ENCODE results near the gene CWC25. TPM values are rescaled to one million over a fixed set of nuclear protein-coding genes. Genes with fewer than 3 reads are reported as not detected.

Gene CWC25
- polyA plus RNA-seq, 1 donor (not counting 4 experiments of a cell fraction or from before 2014, with no cell fraction given) = 14.9 TPM

DNA sequence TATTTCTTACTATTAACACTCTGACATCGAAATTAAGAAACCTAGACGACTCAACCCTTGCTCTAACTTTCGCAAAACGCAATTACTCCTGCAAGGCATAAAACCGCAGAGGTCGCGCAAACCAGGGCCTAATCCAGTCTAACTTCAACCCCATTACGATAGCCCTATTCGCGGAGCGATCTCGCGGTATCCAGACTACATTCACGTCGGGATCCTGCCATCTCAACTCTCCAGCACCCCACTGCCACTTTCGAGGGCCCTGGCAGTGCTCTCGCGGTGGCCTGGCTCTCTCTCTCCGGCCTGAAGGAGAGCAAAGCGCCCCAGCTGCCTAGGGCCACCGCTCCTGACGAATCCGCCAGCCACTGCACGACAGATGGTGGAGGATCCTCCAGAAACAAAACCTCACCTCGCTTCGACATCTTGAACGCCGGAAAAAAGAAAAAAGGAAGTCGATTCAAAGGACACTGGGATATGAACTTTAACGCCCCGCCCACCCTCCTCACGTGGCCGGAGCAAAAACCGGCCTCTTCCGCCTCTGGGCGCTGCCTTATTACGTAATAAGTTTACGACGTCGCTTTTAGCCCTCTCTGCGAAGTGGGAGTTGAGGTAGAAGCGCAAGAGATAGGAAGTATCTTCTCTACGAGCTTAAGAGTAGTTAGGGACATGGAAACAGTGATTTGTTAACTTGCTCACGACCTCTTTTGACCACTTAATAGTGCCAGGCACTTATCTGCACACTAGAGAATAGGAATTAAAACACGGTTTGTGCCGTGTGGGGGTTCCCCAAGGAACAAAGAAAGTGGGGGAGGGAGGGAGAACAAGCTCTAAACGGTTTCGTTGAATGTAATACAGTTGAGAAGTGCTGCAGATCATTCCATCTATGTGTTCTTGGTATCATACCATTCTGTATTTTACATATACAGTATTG is 28.4 kb upstream of the CWC25 start, which contains the start of gene RPL23:
RPL23 (minus strand) TSS at position 430 of the 928 bp plus-strand sequence; CDS start at position 419, 11 bp downstream.
- H3K36me3 ChIP-seq (ENCODE audit: control insufficient read depth in 2 of 2, extremely low read depth in 1 of 2, insufficient read depth in 2 of 2, low read length in 2 of 2) = peaks cover 16 to 39% of the 10 kb centered on the region in 2 experiments
- DNase-seq (ENCODE audit: low read depth, low spot score) (no peak), FAIRE-seq (no peak)
- peaks cover 3% of the 10 kb centered on the region for H3K9me1 ChIP-seq (ENCODE audit: control insufficient read depth, extremely low read depth, insufficient read depth, low read length)
- dilution Hi-C loops (cut with MboI; ENCODE audit: extremely low pct_ligation_motif_present, low sequenced_read_pairs) = no loop called here
- H4K20me1 ChIP-seq (ENCODE audit: control insufficient read depth, extremely low read depth, insufficient read depth, low read length) = peaks cover 36% of the 10 kb centered on the region
- peak within 1 kb of the TSS; percentile 87 for H3K4me2 ChIP-seq (ENCODE audit: control insufficient read depth, extremely low read depth, insufficient read depth, low read depth, low read length)
- H3K4me1 ChIP-seq (ENCODE audit: control insufficient read depth, extremely low read depth, insufficient read depth, low read length) = peaks cover 31% of the 10 kb centered on the region
- no peaks in the 10 kb centered on the region for H3K27me3 ChIP-seq (ENCODE audit: control insufficient read depth, extremely low read depth, insufficient read depth, low read length)
- no peaks in the 10 kb centered on the region for H3K9me3 ChIP-seq (ENCODE audit: control insufficient read depth, low read depth, low read length)
- TF ChIP-seq EZH2 (IDR thresholded peaks at IDR 0.05; ENCODE audit: low read length) = no peak
- TF ChIP-seq, protein P1, sequence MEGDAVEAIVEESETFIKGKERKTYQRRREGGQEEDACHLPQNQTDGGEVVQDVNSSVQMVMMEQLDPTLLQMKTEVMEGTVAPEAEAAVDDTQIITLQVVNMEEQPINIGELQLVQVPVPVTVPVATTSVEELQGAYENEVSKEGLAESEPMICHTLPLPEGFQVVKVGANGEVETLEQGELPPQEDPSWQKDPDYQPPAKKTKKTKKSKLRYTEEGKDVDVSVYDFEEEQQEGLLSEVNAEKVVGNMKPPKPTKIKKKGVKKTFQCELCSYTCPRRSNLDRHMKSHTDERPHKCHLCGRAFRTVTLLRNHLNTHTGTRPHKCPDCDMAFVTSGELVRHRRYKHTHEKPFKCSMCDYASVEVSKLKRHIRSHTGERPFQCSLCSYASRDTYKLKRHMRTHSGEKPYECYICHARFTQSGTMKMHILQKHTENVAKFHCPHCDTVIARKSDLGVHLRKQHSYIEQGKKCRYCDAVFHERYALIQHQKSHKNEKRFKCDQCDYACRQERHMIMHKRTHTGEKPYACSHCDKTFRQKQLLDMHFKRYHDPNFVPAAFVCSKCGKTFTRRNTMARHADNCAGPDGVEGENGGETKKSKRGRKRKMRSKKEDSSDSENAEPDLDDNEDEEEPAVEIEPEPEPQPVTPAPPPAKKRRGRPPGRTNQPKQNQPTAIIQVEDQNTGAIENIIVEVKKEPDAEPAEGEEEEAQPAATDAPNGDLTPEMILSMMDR (optimal IDR thresholded peaks at IDR 0.05 in 1 of 3, IDR thresholded peaks at IDR 0.05 in 1 of 3, conservative IDR thresholded peaks at IDR 0.05 in 1 of 3; ENCODE audit: extremely low read depth in 1 of 3, insufficient read depth in 2 of 3, low read length in 3 of 3) = no peak
- H3K79me2 ChIP-seq (ENCODE audit: control insufficient read depth, insufficient read depth, low read length) = peaks cover 37% of the 10 kb centered on the region
- peak within 1 kb of the TSS; percentile 79 for H2AFZ ChIP-seq (ENCODE audit: control insufficient read depth, low read length)
- peak within 1 kb of the TSS; percentile 99 for H3K9ac ChIP-seq (ENCODE audit: control insufficient read depth, extremely low read depth, insufficient read depth, low read length)
- H3K27ac ChIP-seq (ENCODE audit: control insufficient read depth, insufficient read depth, low read length) = peak within 1 kb of the TSS; percentile 90
- peak within 1 kb of the TSS; percentile 67 to 100 (median 100) for H3K4me3 ChIP-seq (ENCODE audit: control insufficient read depth in 2 of 3, extremely low read depth in 1 of 3, insufficient read depth in 2 of 3, low read depth in 1 of 3, low read length in 3 of 3)

- Histone ChIP-seq H3K4me1 (ENCODE audit: control insufficient read depth, extremely low read depth, insufficient read depth, low read length) (peaks cover 30% of the 10 kb centered on the region), H3K27me3 (ENCODE audit: control insufficient read depth, extremely low read depth, insufficient read depth, low read length) (no peaks in the 10 kb centered on the region), H3K4me3 (ENCODE audit: control insufficient read depth in 2 of 3, extremely low read depth in 1 of 3, insufficient read depth in 2 of 3, low read depth in 1 of 3, low read length in 3 of 3) (peak overlapping the region; percentile 67 to 100 (median 100)), H3K79me2 (ENCODE audit: control insufficient read depth, insufficient read depth, low read length) (peaks cover 37% of the 10 kb centered on the region), H4K20me1 (ENCODE audit: control insufficient read depth, extremely low read depth, insufficient read depth, low read length) (peaks cover 36% of the 10 kb centered on the region), H3K36me3 (ENCODE audit: control insufficient read depth in 2 of 2, extremely low read depth in 1 of 2, insufficient read depth in 2 of 2, low read length in 2 of 2) (peaks cover 22 to 45% of the 10 kb centered on the region in 2 experiments), H3K27ac (ENCODE audit: control insufficient read depth, insufficient read depth, low read length) (peak overlapping the region; percentile 90), H2AFZ (ENCODE audit: control insufficient read depth, low read length) (peak overlapping the region; percentile 79), H3K9me3 (ENCODE audit: control insufficient read depth, low read depth, low read length) (no peaks in the 10 kb centered on the region), H3K4me2 (ENCODE audit: control insufficient read depth, extremely low read depth, insufficient read depth, low read depth, low read length) (peak overlapping the region; percentile 87), H3K9me1 (ENCODE audit: control insufficient read depth, extremely low read depth, insufficient read depth, low read length) (peaks cover 3% of the 10 kb centered on the region), H3K9ac (ENCODE audit: control insufficient read depth, extremely low read depth, insufficient read depth, low read length) (peak overlapping the region; percentile 99)
- dilution Hi-C loops (cut with MboI; ENCODE audit: extremely low pct_ligation_motif_present, low sequenced_read_pairs) = no loop called here
- TF ChIP-seq EZH2 (IDR thresholded peaks at IDR 0.05; ENCODE audit: low read length) = no peak
- TF ChIP-seq, protein P1 (optimal IDR thresholded peaks at IDR 0.05 in 1 of 3, IDR thresholded peaks at IDR 0.05 in 1 of 3, conservative IDR thresholded peaks at IDR 0.05 in 1 of 3; ENCODE audit: extremely low read depth in 1 of 3, insufficient read depth in 2 of 3, low read length in 3 of 3) = no peak
- DNase-seq (ENCODE audit: low read depth, low spot score) (no peak), FAIRE-seq (no peak)
These were observed 27.7 kb upstream of the CWC25 start for GRCh38 chr17:38852771-38853291.
